Measurements from ENCODE around the gene ACY1.

DNA sequence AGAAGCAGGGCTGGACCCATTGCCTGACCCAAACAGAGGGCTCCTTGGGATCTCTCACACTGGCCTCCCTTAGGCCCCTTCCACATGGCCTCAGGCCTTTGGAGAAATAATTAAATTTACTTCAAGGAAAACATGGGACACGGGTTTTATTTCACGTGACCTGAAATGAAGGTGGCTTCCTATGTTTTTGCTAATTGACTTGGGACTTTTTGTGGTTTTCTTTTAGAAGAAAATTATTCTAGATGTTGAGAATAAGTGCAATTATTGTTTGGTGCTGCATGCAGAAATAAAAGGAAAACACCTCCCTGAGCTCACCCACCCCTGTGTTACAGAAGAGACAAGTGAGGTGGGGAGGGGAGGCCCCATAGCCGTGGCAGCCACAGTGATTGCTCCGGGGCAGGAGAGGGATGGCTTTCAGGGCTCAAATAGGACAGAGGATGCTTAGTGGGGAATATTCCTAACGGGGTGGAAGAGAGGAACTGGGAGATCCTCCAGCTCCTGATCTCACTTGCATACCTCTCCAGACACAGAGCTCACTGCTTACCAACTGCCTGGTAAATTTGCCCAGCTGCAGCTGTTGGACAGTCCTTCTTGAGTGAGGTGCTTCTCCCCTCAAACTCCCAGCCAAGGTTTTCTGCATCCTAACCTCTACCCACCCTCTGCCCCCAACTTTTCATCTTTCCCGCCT is 41.6 kb downstream of the ACY1 start:
- TF ChIP-seq, protein P1, sequence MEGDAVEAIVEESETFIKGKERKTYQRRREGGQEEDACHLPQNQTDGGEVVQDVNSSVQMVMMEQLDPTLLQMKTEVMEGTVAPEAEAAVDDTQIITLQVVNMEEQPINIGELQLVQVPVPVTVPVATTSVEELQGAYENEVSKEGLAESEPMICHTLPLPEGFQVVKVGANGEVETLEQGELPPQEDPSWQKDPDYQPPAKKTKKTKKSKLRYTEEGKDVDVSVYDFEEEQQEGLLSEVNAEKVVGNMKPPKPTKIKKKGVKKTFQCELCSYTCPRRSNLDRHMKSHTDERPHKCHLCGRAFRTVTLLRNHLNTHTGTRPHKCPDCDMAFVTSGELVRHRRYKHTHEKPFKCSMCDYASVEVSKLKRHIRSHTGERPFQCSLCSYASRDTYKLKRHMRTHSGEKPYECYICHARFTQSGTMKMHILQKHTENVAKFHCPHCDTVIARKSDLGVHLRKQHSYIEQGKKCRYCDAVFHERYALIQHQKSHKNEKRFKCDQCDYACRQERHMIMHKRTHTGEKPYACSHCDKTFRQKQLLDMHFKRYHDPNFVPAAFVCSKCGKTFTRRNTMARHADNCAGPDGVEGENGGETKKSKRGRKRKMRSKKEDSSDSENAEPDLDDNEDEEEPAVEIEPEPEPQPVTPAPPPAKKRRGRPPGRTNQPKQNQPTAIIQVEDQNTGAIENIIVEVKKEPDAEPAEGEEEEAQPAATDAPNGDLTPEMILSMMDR (IDR thresholded peaks at IDR 0.05): no peak
- TF ChIP-seq POLR2A (IDR thresholded peaks at IDR 0.05): no peak
